Measurements from ENCODE around the gene CHURC1.

Gene CHURC1

GRCh38 chr14:64914237-64915028 is at the start of gene CHURC1:
CHURC1 (plus strand) TSS chr14:64914455; CDS start chr14:64914496, 41 bp downstream.
- peak; percentile 99 for DNase-seq (ENCODE audit: low read depth)
- peak within 1 kb of the TSS; percentile 98 for H3K4me3 ChIP-seq (ENCODE audit: low read length)
- TF ChIP-seq, protein P1, sequence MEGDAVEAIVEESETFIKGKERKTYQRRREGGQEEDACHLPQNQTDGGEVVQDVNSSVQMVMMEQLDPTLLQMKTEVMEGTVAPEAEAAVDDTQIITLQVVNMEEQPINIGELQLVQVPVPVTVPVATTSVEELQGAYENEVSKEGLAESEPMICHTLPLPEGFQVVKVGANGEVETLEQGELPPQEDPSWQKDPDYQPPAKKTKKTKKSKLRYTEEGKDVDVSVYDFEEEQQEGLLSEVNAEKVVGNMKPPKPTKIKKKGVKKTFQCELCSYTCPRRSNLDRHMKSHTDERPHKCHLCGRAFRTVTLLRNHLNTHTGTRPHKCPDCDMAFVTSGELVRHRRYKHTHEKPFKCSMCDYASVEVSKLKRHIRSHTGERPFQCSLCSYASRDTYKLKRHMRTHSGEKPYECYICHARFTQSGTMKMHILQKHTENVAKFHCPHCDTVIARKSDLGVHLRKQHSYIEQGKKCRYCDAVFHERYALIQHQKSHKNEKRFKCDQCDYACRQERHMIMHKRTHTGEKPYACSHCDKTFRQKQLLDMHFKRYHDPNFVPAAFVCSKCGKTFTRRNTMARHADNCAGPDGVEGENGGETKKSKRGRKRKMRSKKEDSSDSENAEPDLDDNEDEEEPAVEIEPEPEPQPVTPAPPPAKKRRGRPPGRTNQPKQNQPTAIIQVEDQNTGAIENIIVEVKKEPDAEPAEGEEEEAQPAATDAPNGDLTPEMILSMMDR (IDR thresholded peaks at IDR 0.05; ENCODE audit: insufficient read depth, low read depth, low read length, missing control alignments), result no peak

GRCh38 chr14:64865109-64865508 is 49.1 kb upstream of the CHURC1 start:
- DNase-seq (ENCODE audit: low read depth), result no peak
- TF ChIP-seq, protein P1 (IDR thresholded peaks at IDR 0.05; ENCODE audit: insufficient read depth, low read depth, low read length, missing control alignments), result no peak
- no peak overlapping the region for H3K4me3 ChIP-seq (ENCODE audit: low read length)

DNA sequence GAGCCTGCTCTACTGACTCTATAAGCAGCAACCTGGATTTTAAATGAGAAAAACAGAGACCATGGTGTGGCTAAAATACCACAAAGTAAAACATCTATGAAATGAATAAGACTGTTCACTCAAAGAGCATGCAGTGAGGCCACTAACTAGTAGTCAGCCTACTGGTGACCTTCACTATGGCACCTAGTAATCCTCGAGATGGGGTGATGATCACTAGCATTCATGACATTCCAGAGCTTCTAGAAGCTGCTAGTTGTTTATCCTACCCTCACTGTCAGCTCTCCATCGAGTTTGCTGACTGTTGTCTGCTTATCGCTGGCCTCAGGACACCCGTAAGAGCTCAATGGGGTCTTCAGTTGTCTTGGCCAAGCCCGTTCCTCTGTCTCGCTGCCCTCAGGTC is 48.3 kb upstream of the CHURC1 start:
- DNase-seq (ENCODE audit: low read depth), result no peak
- TF ChIP-seq, protein P1 (IDR thresholded peaks at IDR 0.05; ENCODE audit: insufficient read depth, low read depth, low read length, missing control alignments), result no peak
- no peak overlapping the region for H3K4me3 ChIP-seq (ENCODE audit: low read length)

- TF ChIP-seq, protein P1 (IDR thresholded peaks at IDR 0.05; ENCODE audit: insufficient read depth, low read depth, low read length, missing control alignments), result no peak
- no peak overlapping the region for H3K4me3 ChIP-seq (ENCODE audit: low read length)
- DNase-seq (ENCODE audit: low read depth), result no peak
Observed at GRCh38 chr14:64867182-64867581, 47.1 kb upstream of the CHURC1 start.

- no peak overlapping the region for H3K4me3 ChIP-seq (ENCODE audit: low read length)
- DNase-seq (ENCODE audit: low read depth), result no peak
- TF ChIP-seq, protein P1 (IDR thresholded peaks at IDR 0.05; ENCODE audit: insufficient read depth, low read depth, low read length, missing control alignments), result no peak
Observed at GRCh38 chr14:64868379-64868778, 45.9 kb upstream of the CHURC1 start.

- no peak overlapping the region for H3K4me3 ChIP-seq (ENCODE audit: low read length)
- TF ChIP-seq, protein P1 (IDR thresholded peaks at IDR 0.05; ENCODE audit: insufficient read depth, low read depth, low read length, missing control alignments), result no peak
- DNase-seq (ENCODE audit: low read depth), result no peak
Observed at GRCh38 chr14:64868841-64869240, 45.4 kb upstream of the CHURC1 start.

DNA sequence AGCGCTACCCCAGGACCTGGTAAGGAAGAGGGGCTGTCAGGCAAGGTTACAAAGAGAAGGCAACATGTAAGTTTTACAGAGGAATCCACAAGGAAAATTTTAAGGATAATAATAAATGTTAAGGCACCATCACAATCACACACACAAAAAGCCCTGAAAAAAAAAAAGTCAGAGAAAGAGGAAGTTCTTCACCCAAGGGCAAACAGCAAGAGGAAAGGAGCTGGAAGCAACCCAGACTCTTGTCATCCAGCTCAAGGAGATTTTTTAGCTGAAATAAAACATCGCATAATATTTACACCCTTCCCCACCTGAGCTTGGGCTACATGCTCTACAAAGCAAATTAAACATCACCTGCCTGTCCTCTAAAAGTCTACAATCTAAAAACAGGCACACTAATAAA is 44.1 kb upstream of the CHURC1 start:
- TF ChIP-seq, protein P1 (IDR thresholded peaks at IDR 0.05; ENCODE audit: insufficient read depth, low read depth, low read length, missing control alignments), result no peak

More for the DNA sequence above, 44.1 kb upstream of the CHURC1 start:
- H3K4me3 ChIP-seq (ENCODE audit: low read length), result no peak overlapping the region
- no peak for DNase-seq (ENCODE audit: low read depth)
